Epithelial cell of proximal tubule (primary cell): ENCODE measurements around the gene RIPOR3. TPM values are rescaled to one million over a fixed set of nuclear protein-coding genes. Genes with fewer than 3 reads are reported as not detected.
A peak's percentile ranks its signal among the peaks of the same experiment; 100 is the strongest.
"Not testable (repeated sequence)": the region's sequence is repeated elsewhere in the genome, so short reads cannot be mapped to it uniquely, and the experiment has no call there.

Experiments used
- DNase-seq: peaks from one replicate; pipeline ENCODE4 v3.0.0-alpha.2; 2011; ENCODE audit warnings: low read depth
- H3K4me3 ChIP-seq: 2 replicates; pipeline ENCODE4 v1.5.1; 2011; ENCODE audit warnings: low read depth, mild to moderate bottlenecking, low read length
- CTCF ChIP-seq: conservative IDR thresholded peaks from 2 replicates; pipeline ENCODE4 v1.5.1; 2012; ENCODE audit warnings: low read depth, mild to moderate bottlenecking, low read length
- total RNA-seq: library from RNA; depleted of rRNA; stranded (reverse); fragments of >200 nt; gene quantifications from 2 replicates; pipeline ENCODE4 v1.2.3, GENCODE V29; 2015

The RIPOR3 gene
- total RNA-seq, 1 donor from 2014 or later: 1.8 TPM

GRCh38 chr20:50572938-50573777 is 118.2 kb downstream of the RIPOR3 start:
- no peak for TF ChIP-seq CTCF
- no peak for DNase-seq
- no peak overlapping the region for H3K4me3 ChIP-seq

- no peak for TF ChIP-seq CTCF
Measured at GRCh38 chr20:50571466-50571865, 119.9 kb downstream of the RIPOR3 start.

GRCh38 chr20:50569864-50570836 is 121.2 kb downstream of the RIPOR3 start:
- peak; percentile 55 for TF ChIP-seq CTCF
- DNase-seq: no peak
- H3K4me3 ChIP-seq: no peak overlapping the region

More at GRCh38 chr20:50571466-50571865, 119.9 kb downstream of the RIPOR3 start:
- DNase-seq: no peak
- H3K4me3 ChIP-seq: no peak overlapping the region

GRCh38 chr20:50569487-50569863 is 121.9 kb downstream of the RIPOR3 start:
- DNase-seq, H3K4me3 ChIP-seq: not testable (repeated sequence)

GRCh38 chr20:50568549-50568942 is 122.8 kb downstream of the RIPOR3 start:
- TF ChIP-seq CTCF: no peak
- H3K4me3 ChIP-seq: no peak overlapping the region
- DNase-seq: no peak

GRCh38 chr20:50567860-50568548 is 123.3 kb downstream of the RIPOR3 start:
- TF ChIP-seq CTCF: no peak
- DNase-seq: no peak
- no peak overlapping the region for H3K4me3 ChIP-seq

- TF ChIP-seq CTCF: no peak
- no peak overlapping the region for H3K4me3 ChIP-seq
- no peak for DNase-seq
Measured at GRCh38 chr20:50565871-50566270, 125.5 kb downstream of the RIPOR3 start.
